H1 (cell line): ENCODE data around the gene C3orf20. TPM values are rescaled to one million over a fixed set of nuclear protein-coding genes. Genes with fewer than 3 reads are reported as not detected.

Source experiments
- CTCF ChIA-PET: fragments of 300-600 bp; sonication (Branson Sonifier 250); formaldehyde crosslinking; loops from one replicate; lab custom pipeline; 2021; ENCODE audit not compliant: partially characterized antibody; lab: Charles Lee
- POLR2A ChIA-PET: fragments of 300-600 bp; sonication (Branson Sonifier 250); formaldehyde crosslinking; loops from one replicate; lab custom pipeline; 2021; ENCODE audit warnings: inconsistent platforms; ENCODE audit not compliant: partially characterized antibody; lab: Charles Lee
- DNase-seq, 2 experiments: peaks; one replicate each; pipeline versions ENCODE4 v3.0.0 to v3.0.0-alpha.2; 2010 to 2022; ENCODE audit warnings: low spot score in 2 of 2, low read depth in 1 of 2, mixed read lengths in 1 of 2
- FAIRE-seq: peaks from 2 replicates; lab custom pipeline; 2011; peaks lifted over from hg19 to GRCh38; lab: Jason Lieb, UNC
- H2AFZ ChIP-seq: 2 replicates; pipeline ENCODE4 v1.8.1; 2012; ENCODE audit warnings: low read length, inconsistent platforms
- H2AK5ac ChIP-seq: 2 replicates; pipeline ENCODE4 v1.6.1; 2013; ENCODE audit warnings: low read depth, low read length
- H2BK120ac ChIP-seq: replicated peaks from 2 replicates; pipeline ENCODE3; 2013; ENCODE audit warnings: low read depth, low read length, inconsistent platforms
- H2BK12ac ChIP-seq: 2 replicates; pipeline ENCODE4 v1.6.1; 2013; ENCODE audit warnings: low read depth, low read length
- H2BK15ac ChIP-seq: 2 replicates; pipeline ENCODE4 v1.6.1; 2013; ENCODE audit warnings: low read length
- H2BK20ac ChIP-seq: 2 replicates; pipeline ENCODE4 v1.6.1; 2013; ENCODE audit warnings: low read length
- H2BK5ac ChIP-seq: 2 replicates; pipeline ENCODE4 v1.6.1; 2013; ENCODE audit warnings: low read depth, low read length
- H3K14ac ChIP-seq: 2 replicates; pipeline ENCODE4 v1.6.1; 2013; ENCODE audit warnings: inconsistent platforms; ENCODE audit not compliant: insufficient read length
- H3K18ac ChIP-seq: 2 replicates; pipeline ENCODE4 v1.6.1; 2013; ENCODE audit warnings: low read length; ENCODE audit errors: extremely low read depth
- H3K23ac ChIP-seq: 2 replicates; pipeline ENCODE4 v1.6.1; 2013; ENCODE audit warnings: inconsistent platforms; ENCODE audit not compliant: insufficient read length
- H3K23me2 ChIP-seq: 2 replicates; pipeline ENCODE4 v1.6.1; 2013; ENCODE audit warnings: low read depth, low read length
- H3K27ac ChIP-seq: 2 replicates; pipeline ENCODE4 v1.6.1; 2011; ENCODE audit warnings: low read depth, low read length, inconsistent platforms
- H3K27me3 ChIP-seq, 4 experiments: replicated peaks in 1 of 4; 1 replicate in 1 of 4; 2 replicates in 3 of 4; pipeline versions ENCODE4 v1.6.1 to v1.8.1; 2011 to 2013; ENCODE audit warnings: low read length in 3 of 4, mild to moderate bottlenecking in 3 of 4, inconsistent platforms in 2 of 4, mixed read lengths in 2 of 4, moderate library complexity in 1 of 4; ENCODE audit not compliant: control insufficient read depth in 3 of 4, insufficient read depth in 3 of 4; ENCODE audit errors: extremely low read depth in 1 of 4
- H3K36me3 ChIP-seq, 4 experiments: 2 replicates each; pipeline versions ENCODE4 v1.6.1 to v1.8.1; 2011 to 2013; ENCODE audit warnings: mild to moderate bottlenecking in 4 of 4, low read length in 3 of 4, moderate library complexity in 2 of 4, control low read depth in 1 of 4, inconsistent platforms in 1 of 4; ENCODE audit not compliant: insufficient read depth in 4 of 4, control insufficient read depth in 2 of 4
- H3K4ac ChIP-seq: replicated peaks from 2 replicates; pipeline ENCODE3; 2013; ENCODE audit warnings: low read length, low read depth, mixed read lengths, inconsistent platforms; ENCODE audit not compliant: insufficient read length
- H3K4me1 ChIP-seq, 4 experiments: replicated peaks in 1 of 4; 1 replicate in 1 of 4; 2 replicates in 3 of 4; pipeline versions ENCODE4 v1.6.1 to v1.8.1; 2011 to 2013; ENCODE audit warnings: low read length in 3 of 4, inconsistent platforms in 2 of 4, mixed read lengths in 1 of 4; ENCODE audit not compliant: insufficient read depth in 4 of 4, control insufficient read depth in 3 of 4
- H3K4me2 ChIP-seq, 2 experiments: 2 replicates each; pipeline versions ENCODE4 v1.6.1 to v1.8.1; 2011 to 2013; ENCODE audit warnings: low read depth in 2 of 2, low read length in 2 of 2, control low read depth in 1 of 2, inconsistent platforms in 1 of 2, mild to moderate bottlenecking in 1 of 2; ENCODE audit not compliant: insufficient read depth in 1 of 2
- H3K4me3 ChIP-seq, 4 experiments: fragments of 200-600, 300-600 bp in 1 of 4; sonication (generic), shearing (Covaris generic), sonication (Bioruptor Twin) in 1 of 4; 2 replicates each; pipeline versions ENCODE4 v1.5.1 to v1.8.1; 2011 to 2016; ENCODE audit warnings: low read length in 4 of 4, low read depth in 3 of 4, control low read depth in 2 of 4, inconsistent platforms in 2 of 4, mild to moderate bottlenecking in 2 of 4, mixed read lengths in 1 of 4, moderate library complexity in 1 of 4; ENCODE audit not compliant: insufficient read depth in 2 of 4; ENCODE audit errors: extremely low read depth in 1 of 4
- H3K56ac ChIP-seq: replicated peaks from 2 replicates; pipeline ENCODE3; 2013; ENCODE audit warnings: low read depth, mild to moderate bottlenecking, mixed read lengths, low read length, inconsistent platforms; ENCODE audit not compliant: insufficient read length
- H3K79me1 ChIP-seq: 2 replicates; pipeline ENCODE4 v1.6.1; 2013; ENCODE audit warnings: low read depth, low read length, control low read depth
- H3K79me2 ChIP-seq, 2 experiments: 2 replicates each; pipeline versions ENCODE4 v1.6.1 to v1.8.1; 2012 to 2013; ENCODE audit warnings: low read length in 2 of 2, mild to moderate bottlenecking in 2 of 2, inconsistent platforms in 1 of 2; ENCODE audit not compliant: insufficient read depth in 2 of 2, control insufficient read depth in 1 of 2
- H3K9ac ChIP-seq, 4 experiments: replicated peaks in 1 of 4; 1 replicate in 1 of 4; 2 replicates in 3 of 4; pipeline versions ENCODE4 v1.6.1 to v1.8.1; 2011 to 2013; ENCODE audit warnings: low read depth in 3 of 4, low read length in 3 of 4, control low read depth in 2 of 4, mild to moderate bottlenecking in 2 of 4, moderate library complexity in 2 of 4, inconsistent platforms in 1 of 4; ENCODE audit errors: extremely low read depth in 1 of 4
- H3K9me3 ChIP-seq, 2 experiments: 2 replicates each; pipeline versions ENCODE4 v1.6.1 to v1.8.1; 2012 to 2013; ENCODE audit warnings: mild to moderate bottlenecking in 2 of 2, moderate library complexity in 2 of 2, control low read depth in 1 of 2, inconsistent platforms in 1 of 2, low read depth in 1 of 2, low read length in 1 of 2, mixed read lengths in 1 of 2; ENCODE audit not compliant: insufficient read depth in 2 of 2
- H4K20me1 ChIP-seq, 2 experiments: replicated peaks in 1 of 2; 2 replicates each; pipeline versions ENCODE3 to v1.8.1; 2011 to 2013; ENCODE audit warnings: inconsistent platforms in 2 of 2, low read length in 2 of 2, mild to moderate bottlenecking in 1 of 2; ENCODE audit not compliant: insufficient read depth in 2 of 2, control insufficient read depth in 1 of 2
- H4K5ac ChIP-seq: 2 replicates; pipeline ENCODE4 v1.6.1; 2013; ENCODE audit warnings: low read length, low read depth, mixed read lengths, inconsistent platforms; ENCODE audit not compliant: insufficient read length
- H4K8ac ChIP-seq: 2 replicates; pipeline ENCODE4 v1.8.0; 2013; ENCODE audit warnings: mild to moderate bottlenecking, moderate library complexity, low read length, inconsistent platforms; ENCODE audit not compliant: insufficient read depth; ENCODE audit errors: extremely low read depth
- H4K91ac ChIP-seq: replicated peaks from 2 replicates; pipeline ENCODE3; 2013; ENCODE audit warnings: low read length, mixed read lengths, inconsistent platforms; ENCODE audit not compliant: insufficient read length
- CEBPB ChIP-seq: IDR thresholded peaks from 2 replicates; pipeline ENCODE4 v1.6.1; 2012; ENCODE audit warnings: low read depth, low read length
- EGR1 ChIP-seq: IDR thresholded peaks from 2 replicates; pipeline ENCODE4 v1.6.1; 2011; ENCODE audit warnings: low read depth, low read length, borderline replicate concordance
- GTF2F1 ChIP-seq: IDR thresholded peaks from 2 replicates; pipeline ENCODE4 v1.6.1; 2012; ENCODE audit warnings: low read depth, low read length, improper control_type of control experiment, borderline replicate concordance
- JUN ChIP-seq: IDR thresholded peaks from 2 replicates; pipeline ENCODE4 v1.6.1; 2011; ENCODE audit warnings: low read depth, mild to moderate bottlenecking, improper control_type of control experiment, low read length
- JUND ChIP-seq: IDR thresholded peaks from 2 replicates; pipeline ENCODE4 v1.6.1; 2011; ENCODE audit warnings: mild to moderate bottlenecking, improper control_type of control experiment, low read length
- MAFK ChIP-seq: IDR thresholded peaks from 2 replicates; pipeline ENCODE4 v1.6.1; 2012; ENCODE audit warnings: low read depth, mild to moderate bottlenecking, improper control_type of control experiment, low read length
- NRF1 ChIP-seq: IDR thresholded peaks from 2 replicates; pipeline ENCODE4 v1.6.1; 2011; ENCODE audit warnings: mild to moderate bottlenecking, low read depth, low read length, improper control_type of control experiment
- RAD21 ChIP-seq, 2 experiments: IDR thresholded peaks in 1 of 2; conservative IDR thresholded peaks in 1 of 2; 2 replicates each; pipeline ENCODE4 v1.6.1; 2011; ENCODE audit warnings: low read depth in 2 of 2, low read length in 2 of 2, improper control_type of control experiment in 1 of 2, inconsistent platforms in 1 of 2, mild to moderate bottlenecking in 1 of 2, moderate library complexity in 1 of 2
- TAF7 ChIP-seq: optimal IDR thresholded peaks from 2 replicates; pipeline ENCODE3; 2011; ENCODE audit warnings: low read depth, mild to moderate bottlenecking, inconsistent platforms, low read length, moderate library complexity, borderline replicate concordance
- TCF12 ChIP-seq: IDR thresholded peaks from 2 replicates; pipeline ENCODE4 v1.6.1; 2011; ENCODE audit warnings: low read depth, mild to moderate bottlenecking, low read length
- YY1 ChIP-seq: IDR thresholded peaks from 2 replicates; pipeline ENCODE4 v1.6.1; 2011; ENCODE audit warnings: low read depth, mild to moderate bottlenecking, low read length
- WGBS, 2 experiments: shearing (Covaris generic) in 1 of 2; methylation state at CpG; one replicate each; pipeline versions ENCODE4 v1.1.6 to v1.1.7; 2013 to 2015; ENCODE audit warnings: low lambda C conversion rate in 2 of 2, mixed read lengths in 2 of 2, inconsistent platforms in 1 of 2, low coverage in 1 of 2, missing lambda C conversion rate in 1 of 2; ENCODE audit not compliant: insufficient replicate concordance in 2 of 2, insufficient coverage in 1 of 2, insufficient read length in 1 of 2; ENCODE audit errors: extremely low coverage in 1 of 2, missing lambda C conversion rate in 1 of 2; 5-methylcytosine and 5-hydroxymethylcytosine counted together
- polyA plus RNA-seq, 7 experiments: library from polyadenylated mRNA; depleted of rRNA in 3 of 7; stranded (reverse) in 5 of 7; unstranded in 2 of 7; fragments of >200 nt in 5 of 7; fragments of 200-250 nt in 2 of 7; gene quantifications; 1 replicate in 5 of 7; 2 replicates in 1 of 7; 4 replicates in 1 of 7; pipeline versions ENCODE4 v1.2.1 to v1.2.3, GENCODE V29; 2011 to 2013; ENCODE audit warnings: missing spikeins in 2 of 7, mixed read lengths in 2 of 7
- total RNA-seq: library from RNA; stranded (reverse); fragmentation: NEBNext Ultra II Directional; extraction: Animal tissue kit (Norgen Biotek cat#: 25700); gene quantifications from 2 replicates; pipeline ENCODE4 v1.2.1, GENCODE V29; 2021

The C3orf20 gene
- total and polyA plus RNA-seq, 2 of the 8 experiments (the other 6 are each of a cell fraction or from before 2014, with no cell fraction given), result not detected

DNA sequence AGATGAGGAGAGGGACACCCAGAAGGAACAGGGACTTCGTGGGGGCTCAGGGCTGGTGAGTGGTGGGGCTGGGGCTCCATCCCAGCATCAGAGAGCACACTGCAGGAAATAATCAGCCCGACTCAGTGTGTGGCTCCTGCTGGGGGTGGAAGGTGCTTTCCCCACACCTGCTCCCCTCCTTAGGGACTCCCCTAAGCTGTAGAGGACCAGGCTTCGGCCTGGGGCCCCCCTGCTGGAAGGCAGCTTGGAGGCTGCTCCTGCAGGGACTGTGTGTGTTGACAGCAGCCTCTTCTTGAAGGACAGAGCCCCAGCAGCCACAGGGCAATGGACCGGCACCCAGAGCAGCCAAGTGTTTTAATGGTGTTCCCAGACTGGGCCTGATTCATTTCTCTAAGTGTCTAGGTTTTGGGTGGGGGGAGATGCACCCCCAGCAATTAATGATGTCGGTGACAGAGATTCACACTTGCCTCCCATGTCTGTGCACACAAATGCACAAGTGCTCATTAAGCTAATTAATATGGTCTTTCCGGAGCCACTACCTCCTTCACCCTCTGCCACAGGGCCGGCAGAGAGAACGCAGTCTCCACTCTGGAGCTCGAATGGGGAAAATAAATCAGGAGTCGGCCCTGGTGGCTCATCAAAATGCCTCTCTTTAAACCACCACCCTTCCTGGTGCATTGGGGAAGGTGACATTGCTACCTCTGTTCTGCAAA lies 126.9 kb downstream of the C3orf20 start:
- no peak overlapping the region for H4K5ac ChIP-seq
- no peak overlapping the region for H2BK15ac ChIP-seq
- H3K36me3 ChIP-seq, result no peaks in the 10 kb centered on the region
- no peak overlapping the region for H3K4me2 ChIP-seq
- H3K18ac ChIP-seq, result no peak overlapping the region
- H3K9me3 ChIP-seq, result no peaks in the 10 kb centered on the region
- no peak overlapping the region for H2BK5ac ChIP-seq
- H3K4me3 ChIP-seq, result no peak overlapping the region
- ChIA-PET POLR2A (interaction anchor here (0.9 kb wide), 1 partner anchor 8 kb away, joined by 3 read pairs; no protein-coding TSS in a partner anchor), CTCF (interaction anchor here (0.8 to 2.5 kb wide), 6 partner anchors 10 to 62 kb away, joined by 3 to 12 read pairs (median 4); no protein-coding TSS in a partner anchor)
- no peak overlapping the region for H2BK20ac ChIP-seq
- no peak overlapping the region for H2BK12ac ChIP-seq
- H4K20me1 ChIP-seq, result no peaks in the 10 kb centered on the region
- H3K4ac ChIP-seq, result no peak overlapping the region
- H2AFZ ChIP-seq, result no peak overlapping the region
- H3K27ac ChIP-seq, result no peak overlapping the region
- no peaks in the 10 kb centered on the region; a peak in 1 of 7 replicates for H3K27me3 ChIP-seq
- WGBS, 2 experiments, result 80% methylated on average over 10 of the region's 10 CpGs; no CpG with 5 or more reads in 1 of the 2 experiments
- no peaks in the 10 kb centered on the region for H3K79me2 ChIP-seq
- H4K8ac ChIP-seq, result no peak overlapping the region
- peaks cover 0 to 5% (median 1%) of the 10 kb centered on the region in 4 experiments; a peak in 2 of 7 replicates for H3K4me1 ChIP-seq
- H3K14ac ChIP-seq, result no peak overlapping the region
- FAIRE-seq (no peak), DNase-seq (no peak)
- H2BK120ac ChIP-seq, result no peak overlapping the region
- H2AK5ac ChIP-seq, result no peak overlapping the region
- no peaks in the 10 kb centered on the region for H3K79me1 ChIP-seq
- H3K56ac ChIP-seq, result no peak overlapping the region
- H3K23ac ChIP-seq, result no peak overlapping the region
- no peak overlapping the region for H4K91ac ChIP-seq
- H3K9ac ChIP-seq, result no peak overlapping the region
- H3K23me2 ChIP-seq, result no peaks in the 10 kb centered on the region
- TF ChIP-seq GTF2F1 (no peak), TCF12 (no peak), TAF7 (no peak), MAFK (no peak), JUN (no peak), JUND (no peak), RAD21 (IDR thresholded peaks at IDR 0.05 in 1 of 2, conservative IDR thresholded peaks at IDR 0.05 in 1 of 2; ENCODE audit: low read depth in 2 of 2, low read length in 2 of 2) (no peak), EGR1 (no peak), CEBPB (no peak), YY1 (no peak), NRF1 (no peak)
